ENCODE data around the gene FBXW9.

DNA sequence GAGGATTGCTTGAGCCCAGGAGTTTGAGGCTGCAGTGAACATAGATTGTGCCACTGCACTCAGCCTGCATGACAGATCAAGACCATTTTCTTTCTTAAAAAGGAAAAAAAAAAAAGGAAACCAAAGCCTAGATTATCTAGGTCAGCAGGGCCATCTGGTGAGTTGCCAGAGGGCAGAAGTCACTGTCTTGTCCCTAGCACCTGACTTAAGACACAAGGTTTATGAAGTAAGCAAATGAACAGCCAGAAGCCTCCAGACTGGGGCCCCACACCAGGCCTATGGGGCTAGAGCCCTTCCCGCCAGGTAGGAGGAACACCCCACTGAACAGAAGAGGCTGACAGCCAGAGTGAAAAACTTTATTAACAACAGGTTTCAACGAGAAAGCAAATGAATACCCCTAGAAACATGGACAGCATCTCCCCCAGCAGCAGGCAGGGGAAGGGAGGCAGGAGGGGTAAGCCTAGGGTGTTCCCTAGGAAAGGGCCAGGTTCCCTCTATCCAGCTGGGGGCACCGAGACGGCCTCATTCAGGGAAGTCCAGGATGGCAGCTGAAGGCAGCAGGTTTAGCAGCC lies 28.6 kb downstream of the FBXW9 start:
- TF ChIP-seq TCF4 (CRISPR knock-in tag; IDR thresholded peaks at IDR 0.05; ENCODE audit: borderline replicate concordance) (no peak), TOX (CRISPR knock-in tag; IDR thresholded peaks at IDR 0.05; ENCODE audit: borderline replicate concordance) (no peak), ARNTL (CRISPR knock-in tag; IDR thresholded peaks at IDR 0.05; ENCODE audit: borderline replicate concordance, low read depth) (no peak), ZNF8 (CRISPR knock-in tag; IDR thresholded peaks at IDR 0.05) (no peak), ZFP3 (CRISPR knock-in tag; IDR thresholded peaks at IDR 0.05) (no peak), GLIS3 (CRISPR knock-in tag; IDR thresholded peaks at IDR 0.05) (no peak), CSDC2 (CRISPR knock-in tag; IDR thresholded peaks at IDR 0.05) (no peak), RARB (CRISPR knock-in tag; IDR thresholded peaks at IDR 0.05) (no peak), ESRRG (CRISPR knock-in tag; IDR thresholded peaks at IDR 0.05) (no peak), ZNF70 (CRISPR knock-in tag; IDR thresholded peaks at IDR 0.05) (no peak)
- TF ChIP-seq, protein P1, sequence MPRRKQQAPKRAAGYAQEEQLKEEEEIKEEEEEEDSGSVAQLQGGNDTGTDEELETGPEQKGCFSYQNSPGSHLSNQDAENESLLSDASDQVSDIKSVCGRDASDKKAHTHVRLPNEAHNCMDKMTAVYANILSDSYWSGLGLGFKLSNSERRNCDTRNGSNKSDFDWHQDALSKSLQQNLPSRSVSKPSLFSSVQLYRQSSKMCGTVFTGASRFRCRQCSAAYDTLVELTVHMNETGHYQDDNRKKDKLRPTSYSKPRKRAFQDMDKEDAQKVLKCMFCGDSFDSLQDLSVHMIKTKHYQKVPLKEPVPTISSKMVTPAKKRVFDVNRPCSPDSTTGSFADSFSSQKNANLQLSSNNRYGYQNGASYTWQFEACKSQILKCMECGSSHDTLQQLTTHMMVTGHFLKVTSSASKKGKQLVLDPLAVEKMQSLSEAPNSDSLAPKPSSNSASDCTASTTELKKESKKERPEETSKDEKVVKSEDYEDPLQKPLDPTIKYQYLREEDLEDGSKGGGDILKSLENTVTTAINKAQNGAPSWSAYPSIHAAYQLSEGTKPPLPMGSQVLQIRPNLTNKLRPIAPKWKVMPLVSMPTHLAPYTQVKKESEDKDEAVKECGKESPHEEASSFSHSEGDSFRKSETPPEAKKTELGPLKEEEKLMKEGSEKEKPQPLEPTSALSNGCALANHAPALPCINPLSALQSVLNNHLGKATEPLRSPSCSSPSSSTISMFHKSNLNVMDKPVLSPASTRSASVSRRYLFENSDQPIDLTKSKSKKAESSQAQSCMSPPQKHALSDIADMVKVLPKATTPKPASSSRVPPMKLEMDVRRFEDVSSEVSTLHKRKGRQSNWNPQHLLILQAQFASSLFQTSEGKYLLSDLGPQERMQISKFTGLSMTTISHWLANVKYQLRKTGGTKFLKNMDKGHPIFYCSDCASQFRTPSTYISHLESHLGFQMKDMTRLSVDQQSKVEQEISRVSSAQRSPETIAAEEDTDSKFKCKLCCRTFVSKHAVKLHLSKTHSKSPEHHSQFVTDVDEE (CRISPR knock-in tag; IDR thresholded peaks at IDR 0.05), result no peak
- TF ChIP-seq, protein P2, sequence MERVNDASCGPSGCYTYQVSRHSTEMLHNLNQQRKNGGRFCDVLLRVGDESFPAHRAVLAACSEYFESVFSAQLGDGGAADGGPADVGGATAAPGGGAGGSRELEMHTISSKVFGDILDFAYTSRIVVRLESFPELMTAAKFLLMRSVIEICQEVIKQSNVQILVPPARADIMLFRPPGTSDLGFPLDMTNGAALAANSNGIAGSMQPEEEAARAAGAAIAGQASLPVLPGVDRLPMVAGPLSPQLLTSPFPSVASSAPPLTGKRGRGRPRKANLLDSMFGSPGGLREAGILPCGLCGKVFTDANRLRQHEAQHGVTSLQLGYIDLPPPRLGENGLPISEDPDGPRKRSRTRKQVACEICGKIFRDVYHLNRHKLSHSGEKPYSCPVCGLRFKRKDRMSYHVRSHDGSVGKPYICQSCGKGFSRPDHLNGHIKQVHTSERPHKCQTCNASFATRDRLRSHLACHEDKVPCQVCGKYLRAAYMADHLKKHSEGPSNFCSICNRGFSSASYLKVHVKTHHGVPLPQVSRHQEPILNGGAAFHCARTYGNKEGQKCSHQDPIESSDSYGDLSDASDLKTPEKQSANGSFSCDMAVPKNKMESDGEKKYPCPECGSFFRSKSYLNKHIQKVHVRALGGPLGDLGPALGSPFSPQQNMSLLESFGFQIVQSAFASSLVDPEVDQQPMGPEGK (CRISPR knock-in tag; IDR thresholded peaks at IDR 0.05; ENCODE audit: borderline replicate concordance), result no peak
- TF ChIP-seq, protein P3, sequence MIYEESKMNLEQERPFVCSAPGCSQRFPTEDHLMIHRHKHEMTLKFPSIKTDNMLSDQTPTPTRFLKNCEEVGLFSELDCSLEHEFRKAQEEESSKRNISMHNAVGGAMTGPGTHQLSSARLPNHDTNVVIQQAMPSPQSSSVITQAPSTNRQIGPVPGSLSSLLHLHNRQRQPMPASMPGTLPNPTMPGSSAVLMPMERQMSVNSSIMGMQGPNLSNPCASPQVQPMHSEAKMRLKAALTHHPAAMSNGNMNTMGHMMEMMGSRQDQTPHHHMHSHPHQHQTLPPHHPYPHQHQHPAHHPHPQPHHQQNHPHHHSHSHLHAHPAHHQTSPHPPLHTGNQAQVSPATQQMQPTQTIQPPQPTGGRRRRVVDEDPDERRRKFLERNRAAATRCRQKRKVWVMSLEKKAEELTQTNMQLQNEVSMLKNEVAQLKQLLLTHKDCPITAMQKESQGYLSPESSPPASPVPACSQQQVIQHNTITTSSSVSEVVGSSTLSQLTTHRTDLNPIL (CRISPR knock-in tag; IDR thresholded peaks at IDR 0.05; ENCODE audit: low read depth), result no peak
- TF ChIP-seq, protein P4, sequence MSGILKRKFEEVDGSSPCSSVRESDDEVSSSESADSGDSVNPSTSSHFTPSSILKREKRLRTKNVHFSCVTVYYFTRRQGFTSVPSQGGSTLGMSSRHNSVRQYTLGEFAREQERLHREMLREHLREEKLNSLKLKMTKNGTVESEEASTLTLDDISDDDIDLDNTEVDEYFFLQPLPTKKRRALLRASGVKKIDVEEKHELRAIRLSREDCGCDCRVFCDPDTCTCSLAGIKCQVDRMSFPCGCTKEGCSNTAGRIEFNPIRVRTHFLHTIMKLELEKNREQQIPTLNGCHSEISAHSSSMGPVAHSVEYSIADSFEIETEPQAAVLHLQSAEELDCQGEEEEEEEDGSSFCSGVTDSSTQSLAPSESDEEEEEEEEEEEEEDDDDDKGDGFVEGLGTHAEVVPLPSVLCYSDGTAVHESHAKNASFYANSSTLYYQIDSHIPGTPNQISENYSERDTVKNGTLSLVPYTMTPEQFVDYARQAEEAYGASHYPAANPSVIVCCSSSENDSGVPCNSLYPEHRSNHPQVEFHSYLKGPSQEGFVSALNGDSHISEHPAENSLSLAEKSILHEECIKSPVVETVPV (CRISPR knock-in tag; IDR thresholded peaks at IDR 0.05), result no peak

Data from SK-N-SH treated with all-trans-retinoic acid at 6 μM for 48 hours (cell line).